Panc1 (cell line): ENCODE data around the gene SSBP2. TPM values are rescaled to one million over a fixed set of nuclear protein-coding genes. Genes with fewer than 3 reads are reported as not detected.

ENCODE experiments used
- ATAC-seq: fragments of 200-7000 bp; cut with Tn5 transposase; 2 replicates; pipeline ENCODE4 v1.9.1; 2020; ENCODE audit warnings: mild to moderate bottlenecking, moderate library complexity
- BruUV-seq: library from RNA; stranded (reverse); fragments of 400-500 nt; replicated peaks from 2 replicates; lab custom pipeline; 2021; lab: Mats Ljungman, UMichigan
- CTCF ChIA-PET: fragments of 300-600 bp; sonication (Branson Sonifier 250); formaldehyde crosslinking; loops from one replicate; lab custom pipeline; 2022; ENCODE audit warnings: antibody characterized with exemption; lab: Charles Lee
- POLR2A ChIA-PET: fragments of 300-600 bp; sonication (Branson Sonifier 250); formaldehyde crosslinking; loops from one replicate; lab custom pipeline; 2022; ENCODE audit warnings: antibody characterized with exemption; lab: Charles Lee
- DNase-seq: peaks from one replicate; pipeline ENCODE4 v3.0.0-alpha.2; 2010; ENCODE audit warnings: low read depth, low spot score
- H3K27ac ChIP-seq: 2 replicates; pipeline ENCODE4 v1.5.1; 2011; ENCODE audit warnings: mild to moderate bottlenecking, low read length, inconsistent platforms
- H3K27me3 ChIP-seq: fragments of 200-500 bp; sonication (Bioruptor generic); 2 replicates; pipeline ENCODE4 v1.6.0; 2014; ENCODE audit warnings: low read length, inconsistent platforms; ENCODE audit not compliant: control insufficient read depth, insufficient read depth
- H3K36me3 ChIP-seq: fragments of 200-500 bp; sonication (Bioruptor generic); 2 replicates; pipeline ENCODE4 v1.5.1; 2014; ENCODE audit warnings: inconsistent platforms, mild to moderate bottlenecking, low read length, moderate library complexity; ENCODE audit not compliant: control insufficient read depth, insufficient read depth
- H3K4me1 ChIP-seq: 2 replicates; pipeline ENCODE4 v1.5.1; 2011; ENCODE audit warnings: inconsistent platforms, mild to moderate bottlenecking, low read length, moderate library complexity; ENCODE audit not compliant: control insufficient read depth, insufficient read depth
- H3K4me3 ChIP-seq, 2 experiments: 2 replicates each; pipeline ENCODE4 v1.5.1; 2011 to 2012; ENCODE audit warnings: low read depth in 2 of 2, low read length in 2 of 2, mild to moderate bottlenecking in 2 of 2, inconsistent platforms in 1 of 2, moderate library complexity in 1 of 2
- H3K9me3 ChIP-seq: fragments of 200-500 bp; sonication (Bioruptor generic); 2 replicates; pipeline ENCODE4 v1.5.1; 2014; ENCODE audit warnings: low read depth, mild to moderate bottlenecking, inconsistent platforms, low read length, moderate library complexity; ENCODE audit not compliant: control insufficient read depth, insufficient read depth
- POLR2AphosphoS5 ChIP-seq: IDR thresholded peaks from 2 replicates; pipeline ENCODE4 v1.6.1; 2012; ENCODE audit warnings: mild to moderate bottlenecking, low read depth, low read length, moderate library complexity
- SIN3A ChIP-seq: IDR thresholded peaks from 2 replicates; pipeline ENCODE4 v1.6.1; 2012; ENCODE audit warnings: low read depth, mild to moderate bottlenecking, low read length, moderate library complexity, borderline replicate concordance; ENCODE audit not compliant: insufficient read depth
- TCF7L2 ChIP-seq: IDR thresholded peaks from 2 replicates; pipeline ENCODE4 v1.6.1; 2011; ENCODE audit warnings: mild to moderate bottlenecking, low read depth, low read length, inconsistent platforms
- in situ Hi-C: cut with HindIII; loops from 2 replicates; pipeline ENCODE4 v1.10.0; 2016; ENCODE audit warnings: low sequenced_read_pairs, low pct_unique_long_range_greater_than_20kb
- intact Hi-C: fragments of 100-400 bp; cut with micrococcal nuclease; formaldehyde crosslinking; loops from one replicate; pipeline ENCODE4 v1.10.0; 2022; ENCODE audit not compliant: unreplicated experiment
- total RNA-seq: library from RNA; stranded (reverse); gene quantifications from one replicate; pipeline ENCODE4 v1.2.1, GENCODE V29; 2021; ENCODE audit not compliant: unreplicated experiment
- TF ChIP-seq, protein P1 (sequence below), 2 experiments: IDR thresholded peaks; 2 replicates each; pipeline ENCODE4 v1.6.1; 2011 to 2012; ENCODE audit warnings: low read depth in 2 of 2, control low read depth in 1 of 2, low read length in 1 of 2, mild to moderate bottlenecking in 1 of 2, moderate library complexity in 1 of 2; ENCODE audit not compliant: insufficient read depth in 1 of 2
- TF ChIP-seq, protein P2 (sequence below): fragments of 450-650 bp; IDR thresholded peaks from 2 replicates; pipeline ENCODE4 v1.5.1; 2017; ENCODE audit warnings: mild to moderate bottlenecking

The SSBP2 gene
- total RNA-seq, 1 experiment from 2014 or later, result 16.3 TPM

DNA sequence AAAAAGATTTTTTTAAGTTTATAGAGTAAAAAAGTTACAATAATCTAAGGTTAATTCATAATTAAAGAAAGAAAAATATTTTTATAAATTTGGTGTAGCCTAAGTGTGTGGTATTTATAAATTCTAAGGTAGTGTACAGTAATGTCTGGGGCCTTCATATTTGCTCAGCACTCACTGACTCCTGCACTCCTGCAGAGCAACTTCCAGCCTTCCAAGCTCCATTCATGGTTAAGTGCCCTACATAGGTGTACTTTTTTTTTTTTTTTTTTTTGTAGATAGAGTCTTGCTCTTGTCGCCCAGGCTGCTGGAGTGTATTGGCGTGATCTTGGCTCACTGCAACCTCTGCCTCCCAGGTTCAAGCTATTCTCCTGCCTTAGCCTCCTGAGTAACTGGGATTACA lies 367.0 kb downstream of the SSBP2 start:
- Histone ChIP-seq H3K4me3 (no peak overlapping the region), H3K4me1 (no peaks in the 10 kb centered on the region), H3K9me3 (no peaks in the 10 kb centered on the region), H3K27me3 (no peaks in the 10 kb centered on the region), H3K27ac (no peak overlapping the region), H3K36me3 (no peaks in the 10 kb centered on the region)
- in situ Hi-C loops, result no loop called here
- BruUV-seq, result no TSS peak
- POLR2A ChIA-PET, result interaction anchor here (0.6 kb wide), 1 partner anchor 674 kb away, joined by 4 read pairs; no protein-coding TSS in a partner anchor
- CTCF ChIA-PET, result no interaction called here
- TF ChIP-seq TCF7L2, result no peak
- TF ChIP-seq, protein P1, sequence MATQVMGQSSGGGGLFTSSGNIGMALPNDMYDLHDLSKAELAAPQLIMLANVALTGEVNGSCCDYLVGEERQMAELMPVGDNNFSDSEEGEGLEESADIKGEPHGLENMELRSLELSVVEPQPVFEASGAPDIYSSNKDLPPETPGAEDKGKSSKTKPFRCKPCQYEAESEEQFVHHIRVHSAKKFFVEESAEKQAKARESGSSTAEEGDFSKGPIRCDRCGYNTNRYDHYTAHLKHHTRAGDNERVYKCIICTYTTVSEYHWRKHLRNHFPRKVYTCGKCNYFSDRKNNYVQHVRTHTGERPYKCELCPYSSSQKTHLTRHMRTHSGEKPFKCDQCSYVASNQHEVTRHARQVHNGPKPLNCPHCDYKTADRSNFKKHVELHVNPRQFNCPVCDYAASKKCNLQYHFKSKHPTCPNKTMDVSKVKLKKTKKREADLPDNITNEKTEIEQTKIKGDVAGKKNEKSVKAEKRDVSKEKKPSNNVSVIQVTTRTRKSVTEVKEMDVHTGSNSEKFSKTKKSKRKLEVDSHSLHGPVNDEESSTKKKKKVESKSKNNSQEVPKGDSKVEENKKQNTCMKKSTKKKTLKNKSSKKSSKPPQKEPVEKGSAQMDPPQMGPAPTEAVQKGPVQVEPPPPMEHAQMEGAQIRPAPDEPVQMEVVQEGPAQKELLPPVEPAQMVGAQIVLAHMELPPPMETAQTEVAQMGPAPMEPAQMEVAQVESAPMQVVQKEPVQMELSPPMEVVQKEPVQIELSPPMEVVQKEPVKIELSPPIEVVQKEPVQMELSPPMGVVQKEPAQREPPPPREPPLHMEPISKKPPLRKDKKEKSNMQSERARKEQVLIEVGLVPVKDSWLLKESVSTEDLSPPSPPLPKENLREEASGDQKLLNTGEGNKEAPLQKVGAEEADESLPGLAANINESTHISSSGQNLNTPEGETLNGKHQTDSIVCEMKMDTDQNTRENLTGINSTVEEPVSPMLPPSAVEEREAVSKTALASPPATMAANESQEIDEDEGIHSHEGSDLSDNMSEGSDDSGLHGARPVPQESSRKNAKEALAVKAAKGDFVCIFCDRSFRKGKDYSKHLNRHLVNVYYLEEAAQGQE (IDR thresholded peaks at IDR 0.05; ENCODE audit: insufficient read depth in 1 of 2, low read depth in 2 of 2, low read length in 1 of 2), result no peak
- no peak for TF ChIP-seq POLR2AphosphoS5
- no peak for TF ChIP-seq SIN3A
- TF ChIP-seq, protein P2, sequence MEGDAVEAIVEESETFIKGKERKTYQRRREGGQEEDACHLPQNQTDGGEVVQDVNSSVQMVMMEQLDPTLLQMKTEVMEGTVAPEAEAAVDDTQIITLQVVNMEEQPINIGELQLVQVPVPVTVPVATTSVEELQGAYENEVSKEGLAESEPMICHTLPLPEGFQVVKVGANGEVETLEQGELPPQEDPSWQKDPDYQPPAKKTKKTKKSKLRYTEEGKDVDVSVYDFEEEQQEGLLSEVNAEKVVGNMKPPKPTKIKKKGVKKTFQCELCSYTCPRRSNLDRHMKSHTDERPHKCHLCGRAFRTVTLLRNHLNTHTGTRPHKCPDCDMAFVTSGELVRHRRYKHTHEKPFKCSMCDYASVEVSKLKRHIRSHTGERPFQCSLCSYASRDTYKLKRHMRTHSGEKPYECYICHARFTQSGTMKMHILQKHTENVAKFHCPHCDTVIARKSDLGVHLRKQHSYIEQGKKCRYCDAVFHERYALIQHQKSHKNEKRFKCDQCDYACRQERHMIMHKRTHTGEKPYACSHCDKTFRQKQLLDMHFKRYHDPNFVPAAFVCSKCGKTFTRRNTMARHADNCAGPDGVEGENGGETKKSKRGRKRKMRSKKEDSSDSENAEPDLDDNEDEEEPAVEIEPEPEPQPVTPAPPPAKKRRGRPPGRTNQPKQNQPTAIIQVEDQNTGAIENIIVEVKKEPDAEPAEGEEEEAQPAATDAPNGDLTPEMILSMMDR, result no peak
- intact Hi-C loops, result no loop called here
- DNase-seq, result no peak
- ATAC-seq, result no peak

DNA sequence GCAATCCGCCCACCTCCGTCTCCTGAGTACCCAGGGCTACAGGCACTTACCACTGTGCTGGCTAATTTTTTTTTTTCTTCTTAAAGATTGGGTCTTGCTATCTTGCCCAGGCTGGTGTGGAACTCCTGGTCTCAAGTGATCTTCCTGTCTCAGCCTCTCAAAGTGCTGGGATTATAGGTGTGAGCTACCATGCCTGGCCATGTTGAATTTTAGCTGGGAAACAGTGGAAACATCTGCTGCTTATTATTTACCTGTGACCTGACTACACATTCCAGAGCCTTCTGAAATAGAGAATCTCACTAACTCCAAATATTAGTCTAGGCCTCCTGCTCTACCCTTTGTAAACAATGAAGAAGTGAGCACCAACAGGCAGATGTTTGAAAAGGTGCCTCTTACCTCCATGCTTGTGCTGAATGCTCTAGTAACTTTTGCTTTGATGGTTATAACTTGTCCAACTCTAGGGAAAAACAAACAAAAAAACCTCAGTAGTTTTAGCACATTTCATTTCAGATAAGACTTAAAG lies 379.5 kb downstream of the SSBP2 start:
- no peaks in the 10 kb centered on the region for H3K36me3 ChIP-seq
- H3K27me3 ChIP-seq, result no peaks in the 10 kb centered on the region
- ATAC-seq (no peak), DNase-seq (no peak)
- H3K4me3 ChIP-seq, result no peak overlapping the region
- H3K27ac ChIP-seq, result no peak overlapping the region
- ChIA-PET POLR2A (no interaction called here), CTCF (no interaction called here)
- in situ Hi-C loops, result no loop called here
- H3K9me3 ChIP-seq, result no peaks in the 10 kb centered on the region
- no TSS peak for BruUV-seq
- H3K4me1 ChIP-seq, result no peaks in the 10 kb centered on the region
- TF ChIP-seq, protein P2, result no peak
- TF ChIP-seq TCF7L2, result no peak
- intact Hi-C loops, result no loop called here
